HCT116 (cell line): ENCODE measurements around the gene CAMK2G. TPM values are rescaled to one million over a fixed set of nuclear protein-coding genes. Genes with fewer than 3 reads are reported as not detected.

Experiments
- ATAC-seq: fragments of 200-7000 bp; cut with Tn5 transposase; 2 replicates; pipeline ENCODE4 v1.9.1; 2020; ENCODE audit warnings: mild to moderate bottlenecking, moderate library complexity
- BruUV-seq: library from RNA; stranded (reverse); fragments of 400-500 nt; replicated peaks from 2 replicates; lab custom pipeline; 2021; lab: Mats Ljungman, UMichigan
- CTCF ChIA-PET: fragments of 300-600 bp; sonication (Branson Sonifier 250); formaldehyde crosslinking; loops from one replicate; lab custom pipeline; 2021; ENCODE audit warnings: antibody characterized with exemption; lab: Charles Lee
- POLR2A ChIA-PET: fragments of 300-600, 350-600 bp; sonication (Branson Sonifier 250); formaldehyde crosslinking; loops from one replicate; lab custom pipeline; 2021; ENCODE audit warnings: antibody characterized with exemption; lab: Charles Lee
- RAD21 ChIA-PET, 2 experiments: fragments of 300-600 bp; sonication (Branson Sonifier 250); formaldehyde crosslinking; loops; one replicate each; lab custom pipeline; 2023; ENCODE audit warnings: low total read pairs in 2 of 2; ENCODE audit not compliant: uncharacterized antibody in 2 of 2, unreplicated experiment in 2 of 2, low non-redundant PET in 1 of 2; lab: Charles Lee
- DNase-seq: peaks from one replicate; pipeline ENCODE4 v3.0.0-alpha.2; 2010; ENCODE audit warnings: low read depth, low spot score
- H2AFZ ChIP-seq: fragments of 200-600 bp; shearing (Covaris generic), sonication (generic); 2 replicates; pipeline ENCODE4 v1.6.1; 2017; ENCODE audit warnings: low read depth, mixed run types, mixed read lengths, antibody characterized with exemption, low read length; ENCODE audit not compliant: poor library complexity, severe bottlenecking
- H3K27ac ChIP-seq: 2 replicates; pipeline ENCODE4 v1.5.1; 2012; ENCODE audit warnings: low read depth, low read length
- H3K27me3 ChIP-seq: fragments of 200-600 bp; sonication (generic); 2 replicates; pipeline ENCODE4 v1.6.1; 2016; ENCODE audit warnings: mixed run types, low read length, mixed read lengths; ENCODE audit not compliant: insufficient read depth
- H3K36me3 ChIP-seq, 2 experiments: fragments of 200-500 bp in 1 of 2; fragments of 200-600 bp in 1 of 2; sonication (Bioruptor generic) in 1 of 2; sonication (generic) in 1 of 2; 2 replicates each; pipeline versions ENCODE4 v1.5.1 to v1.6.1; 2014 to 2016; ENCODE audit warnings: low read length in 2 of 2, inconsistent platforms in 1 of 2, mixed read lengths in 1 of 2, mixed run types in 1 of 2; ENCODE audit not compliant: insufficient read depth in 2 of 2, control insufficient read depth in 1 of 2
- H3K4me1 ChIP-seq, 2 experiments: fragments of 200-600 bp in 1 of 2; sonication (generic) in 1 of 2; 2 replicates each; pipeline versions ENCODE4 v1.5.1 to v1.6.1; 2012 to 2017; ENCODE audit warnings: low read length in 2 of 2, inconsistent platforms in 1 of 2, mild to moderate bottlenecking in 1 of 2, mixed read lengths in 1 of 2, mixed run types in 1 of 2, moderate library complexity in 1 of 2; ENCODE audit not compliant: insufficient read depth in 2 of 2, control insufficient read depth in 1 of 2
- H3K4me2 ChIP-seq: fragments of 200-600 bp; sonication (generic); 2 replicates; pipeline ENCODE4 v1.6.1; 2017; ENCODE audit warnings: mixed run types, low read length, mixed read lengths
- H3K4me3 ChIP-seq, 2 experiments: fragments of 200-600 bp in 1 of 2; sonication (generic) in 1 of 2; replicated peaks in 1 of 2; 2 replicates each; pipeline ENCODE4 v1.5.1; 2011 to 2016; ENCODE audit warnings: low read length in 2 of 2, control low read depth in 1 of 2, low read depth in 1 of 2, mild to moderate bottlenecking in 1 of 2, mixed read lengths in 1 of 2, mixed run types in 1 of 2
- H3K79me2 ChIP-seq: fragments of 200-600 bp; sonication (generic); 2 replicates; pipeline ENCODE4 v1.6.1; 2017; ENCODE audit warnings: mild to moderate bottlenecking, mixed run types, low read length, moderate library complexity, mixed read lengths; ENCODE audit not compliant: insufficient read depth
- H3K9ac ChIP-seq: fragments of 200-600 bp; sonication (generic); 2 replicates; pipeline ENCODE4 v1.6.1; 2016; ENCODE audit warnings: low read length, mixed read lengths
- H3K9me2 ChIP-seq: fragments of 200-600 bp; sonication (generic), shearing (Covaris generic); 2 replicates; pipeline ENCODE4 v1.6.1; 2017; ENCODE audit warnings: mixed run types, mild to moderate bottlenecking, moderate library complexity; ENCODE audit not compliant: insufficient read depth
- H3K9me3 ChIP-seq, 2 experiments: fragments of 200-500 bp in 1 of 2; fragments of 200-600 bp in 1 of 2; sonication (Bioruptor generic) in 1 of 2; sonication (generic) in 1 of 2; 2 replicates each; pipeline ENCODE4 v1.6.1; 2014 to 2017; ENCODE audit warnings: low read length in 2 of 2, mixed read lengths in 2 of 2, inconsistent platforms in 1 of 2, low read depth in 1 of 2, mild to moderate bottlenecking in 1 of 2, mixed run types in 1 of 2, moderate library complexity in 1 of 2; ENCODE audit not compliant: control insufficient read depth in 1 of 2, insufficient read depth in 1 of 2
- H4K20me1 ChIP-seq: fragments of 200-600 bp; sonication (generic), shearing (Covaris generic); 2 replicates; pipeline ENCODE4 v1.6.1; 2017; ENCODE audit warnings: mixed run types, mild to moderate bottlenecking, moderate library complexity; ENCODE audit not compliant: insufficient read depth
- ATF3 ChIP-seq: IDR thresholded peaks from 2 replicates; pipeline ENCODE4 v1.6.1; 2012
- CBX3 ChIP-seq: IDR thresholded peaks from 2 replicates; pipeline ENCODE4 v1.6.1; 2012; ENCODE audit warnings: low read depth
- CEBPB ChIP-seq: IDR thresholded peaks from 2 replicates; pipeline ENCODE4 v1.6.1; 2012; ENCODE audit warnings: low read depth
- CTCF ChIP-seq, 3 experiments: fragments of 200-600 bp in 1 of 3; sonication (generic) in 1 of 3; IDR thresholded peaks in 2 of 3; conservative IDR thresholded peaks in 1 of 3; 2 replicates each; pipeline ENCODE4 v1.5.1; 2012 to 2017; ENCODE audit warnings: low read depth in 2 of 3, low read length in 2 of 3, antibody characterized with exemption in 1 of 3, borderline replicate concordance in 1 of 3, control low read depth in 1 of 3, mild to moderate bottlenecking in 1 of 3, mixed read lengths in 1 of 3, mixed run types in 1 of 3, moderate library complexity in 1 of 3; ENCODE audit not compliant: insufficient read depth in 1 of 3
- EGR1 ChIP-seq: IDR thresholded peaks from 2 replicates; pipeline ENCODE4 v1.6.1; 2012; ENCODE audit warnings: low read depth
- ELF1 ChIP-seq: IDR thresholded peaks from 2 replicates; pipeline ENCODE4 v1.6.1; 2012; ENCODE audit warnings: low read depth, borderline replicate concordance
- EZH2phosphoT487 ChIP-seq: fragments of 200-600 bp; IDR thresholded peaks from 2 replicates; pipeline ENCODE4 v1.6.1; 2018; ENCODE audit warnings: antibody characterized with exemption, borderline replicate concordance
- FOSL1 ChIP-seq: IDR thresholded peaks from 2 replicates; pipeline ENCODE4 v1.6.1; 2012; ENCODE audit warnings: low read depth
- JUND ChIP-seq: IDR thresholded peaks from 2 replicates; pipeline ENCODE4 v1.6.1; 2012
- MAX ChIP-seq: IDR thresholded peaks from 2 replicates; pipeline ENCODE4 v1.6.1; 2012
- POLR2A ChIP-seq: IDR thresholded peaks from 2 replicates; pipeline ENCODE4 v1.7.0; 2011; ENCODE audit warnings: borderline replicate concordance; ENCODE audit not compliant: insufficient read depth, insufficient read length; ENCODE audit errors: extremely low read depth
- POLR2AphosphoS5 ChIP-seq: IDR thresholded peaks from 2 replicates; pipeline ENCODE4 v1.6.1; 2011; ENCODE audit warnings: mild to moderate bottlenecking, low read depth, low read length, moderate library complexity
- RAD21 ChIP-seq: IDR thresholded peaks from 2 replicates; pipeline ENCODE4 v1.6.1; 2012; ENCODE audit warnings: low read depth, mild to moderate bottlenecking
- REST ChIP-seq: IDR thresholded peaks from 2 replicates; pipeline ENCODE4 v1.6.1; 2012; ENCODE audit warnings: low read depth
- SIN3A ChIP-seq: IDR thresholded peaks from 2 replicates; pipeline ENCODE4 v1.6.1; 2012; ENCODE audit warnings: low read depth
- SP1 ChIP-seq: IDR thresholded peaks from 2 replicates; pipeline ENCODE4 v1.6.1; 2012; ENCODE audit warnings: low read depth
- SRF ChIP-seq: IDR thresholded peaks from 2 replicates; pipeline ENCODE4 v1.6.1; 2012; ENCODE audit warnings: low read depth
- TCF7L2 ChIP-seq: IDR thresholded peaks from 2 replicates; pipeline ENCODE4 v1.7.0; 2011; ENCODE audit warnings: borderline replicate concordance, inconsistent platforms; ENCODE audit not compliant: insufficient read depth, insufficient read length; ENCODE audit errors: extremely low read depth
- YY1 ChIP-seq: IDR thresholded peaks from 2 replicates; pipeline ENCODE4 v1.6.1; 2011; ENCODE audit warnings: low read length, low read depth, moderate library complexity, mild to moderate bottlenecking; ENCODE audit not compliant: insufficient replicate concordance; ENCODE audit errors: extremely low read depth
- ZNF274 ChIP-seq: fragments of 200-500 bp; sonication (Bioruptor generic); IDR thresholded peaks from 2 replicates; pipeline ENCODE4 v1.6.1; 2014; ENCODE audit warnings: mild to moderate bottlenecking, low read depth, low read length, inconsistent platforms
- intact Hi-C: fragments of 100-400 bp; cut with micrococcal nuclease; formaldehyde crosslinking; loops from 2 replicates; pipeline ENCODE4 v1.10.0; 2022
- total RNA-seq: library from RNA; stranded (reverse); gene quantifications from one replicate; pipeline ENCODE4 v1.2.1, GENCODE V29; 2021; ENCODE audit not compliant: unreplicated experiment

Gene CAMK2G
- total RNA-seq, 1 experiment from 2014 or later = 28.3 TPM

DNA sequence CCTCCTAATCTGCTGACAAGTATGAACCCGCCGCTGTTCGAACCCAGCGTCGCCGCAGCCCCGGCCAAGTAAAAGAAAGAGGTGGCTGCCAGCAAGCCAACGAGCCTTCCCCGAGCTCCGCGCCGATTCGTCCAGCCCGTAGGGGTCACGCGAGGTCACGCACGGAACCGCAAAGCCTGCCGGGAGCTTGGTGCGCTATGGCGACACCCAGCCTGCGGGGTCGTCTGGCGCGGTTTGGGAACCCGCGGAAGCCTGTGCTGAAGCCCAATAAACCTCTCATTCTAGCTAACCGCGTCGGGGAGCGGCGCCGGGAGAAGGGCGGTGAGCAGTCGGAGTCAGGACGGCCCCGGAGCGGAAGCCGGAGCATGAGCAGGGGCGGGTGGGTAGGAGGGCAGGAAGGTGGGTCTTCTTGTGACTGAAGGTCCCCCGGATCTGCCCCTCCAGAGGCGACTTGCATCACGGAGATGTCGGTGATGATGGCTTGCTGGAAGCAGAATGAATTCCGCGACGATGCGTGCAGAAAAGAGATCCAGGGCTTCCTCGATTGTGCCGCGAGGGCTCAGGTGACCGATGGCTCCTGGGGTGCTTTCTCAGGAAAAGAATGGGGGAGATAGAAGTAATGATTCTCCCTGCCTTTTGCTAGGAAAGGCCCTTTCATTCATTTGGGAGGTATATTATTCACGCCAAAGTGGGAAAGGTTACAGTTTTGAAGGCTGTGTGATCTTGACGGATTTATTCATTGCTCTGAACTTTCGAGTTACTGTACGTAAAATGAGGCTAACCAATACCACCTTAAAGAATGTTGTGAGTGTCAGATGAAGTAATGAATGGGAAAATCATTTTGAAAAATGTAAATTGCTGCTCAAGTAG lies 92.2 kb downstream of the CAMK2G start, which contains the start of gene CHCHD1:
Gene CHCHD1 (plus strand): TSS at position 170 of the 870 bp plus-strand sequence. CDS start 28 bp downstream, at position 198.
- no peaks in the 10 kb centered on the region for H3K9me3 ChIP-seq
- no peaks in the 10 kb centered on the region for H3K9me2 ChIP-seq
- intact Hi-C loops = loop anchor here (1.0 kb wide), 1 partner anchor 10 kb away; a partner anchor contains a TSS
- peak; percentile 76 for DNase-seq
- BruUV-seq = no TSS peak
- peak within 1 kb of the TSS; percentile 71 for H3K27ac ChIP-seq
- no peak within 1 kb of the TSS for H2AFZ ChIP-seq
- peak within 1 kb of the TSS; percentile 68 to 80 for H3K4me3 ChIP-seq
- H3K79me2 ChIP-seq = peaks cover 68% of the 10 kb centered on the region
- RAD21 ChIA-PET = no interaction called here
- H3K9ac ChIP-seq = peak within 1 kb of the TSS; percentile 86
- POLR2A ChIA-PET = interaction anchor here (0.6 to 2.5 kb wide), 4 partner anchors 10 to 62 kb away, joined by 3 to 27 read pairs (median 4); a partner anchor contains a TSS
- CTCF ChIA-PET = interaction anchor here (1.0 kb wide), 1 partner anchor 9 kb away, joined by 3 read pairs; no protein-coding TSS in a partner anchor
- H3K27me3 ChIP-seq = no peaks in the 10 kb centered on the region
- ATAC-seq = peak; percentile 73
- peaks cover 14 to 37% of the 10 kb centered on the region in 2 experiments for H3K4me1 ChIP-seq
- peaks cover 8% of the 10 kb centered on the region in 2 experiments; a peak in 3 of 4 replicates for H3K36me3 ChIP-seq
- H4K20me1 ChIP-seq = no peaks in the 10 kb centered on the region
- H3K4me2 ChIP-seq = peak within 1 kb of the TSS; percentile 76
- peak; percentile 95 for TF ChIP-seq POLR2AphosphoS5
- no peak for TF ChIP-seq FOSL1
- no peak for TF ChIP-seq REST
- TF ChIP-seq YY1 = peak; percentile 92
- TF ChIP-seq EZH2phosphoT487 = no peak
- TF ChIP-seq JUND = no peak
- no peak for TF ChIP-seq CTCF (IDR thresholded peaks at IDR 0.05 in 2 of 3, conservative IDR thresholded peaks at IDR 0.05 in 1 of 3; ENCODE audit: borderline replicate concordance in 1 of 3, insufficient read depth in 1 of 3, low read depth in 2 of 3, low read length in 2 of 3)
- no peak; the same call in 1 of the 2 replicates for TF ChIP-seq SP1
- TF ChIP-seq ZNF274 = no peak
- TF ChIP-seq POLR2A = peak; percentile 91
- no peak for TF ChIP-seq RAD21
- TF ChIP-seq ELF1 = no peak
- TF ChIP-seq MAX = peak; percentile 77
- TF ChIP-seq SIN3A = peak; percentile 92
- TF ChIP-seq TCF7L2 = no peak
- no peak for TF ChIP-seq CBX3
- TF ChIP-seq ATF3 = no peak
- no peak for TF ChIP-seq CEBPB
- TF ChIP-seq SRF = no peak
- TF ChIP-seq EGR1 = no peak
